ENCODE data around the gene RICTOR.

DNA sequence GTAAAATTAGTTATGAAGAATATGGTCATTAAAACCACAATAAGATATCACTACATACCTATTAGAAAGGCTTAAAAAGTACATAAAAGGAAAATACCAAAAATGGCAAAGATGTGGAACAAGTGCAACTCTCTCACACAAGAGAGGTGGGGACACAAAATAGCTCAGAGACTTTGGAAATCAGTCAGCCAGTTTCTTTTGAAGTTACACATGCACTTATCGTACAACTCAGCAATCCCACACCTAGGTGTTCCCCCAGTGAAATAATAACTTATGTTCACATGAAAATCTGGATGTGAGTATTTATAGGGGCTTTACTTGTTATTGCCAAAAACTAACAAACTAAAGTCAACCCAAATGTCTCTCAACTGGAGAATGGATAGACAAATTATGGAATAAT lies 9.8 kb upstream of the RICTOR start:
- TF ChIP-seq, protein P1, sequence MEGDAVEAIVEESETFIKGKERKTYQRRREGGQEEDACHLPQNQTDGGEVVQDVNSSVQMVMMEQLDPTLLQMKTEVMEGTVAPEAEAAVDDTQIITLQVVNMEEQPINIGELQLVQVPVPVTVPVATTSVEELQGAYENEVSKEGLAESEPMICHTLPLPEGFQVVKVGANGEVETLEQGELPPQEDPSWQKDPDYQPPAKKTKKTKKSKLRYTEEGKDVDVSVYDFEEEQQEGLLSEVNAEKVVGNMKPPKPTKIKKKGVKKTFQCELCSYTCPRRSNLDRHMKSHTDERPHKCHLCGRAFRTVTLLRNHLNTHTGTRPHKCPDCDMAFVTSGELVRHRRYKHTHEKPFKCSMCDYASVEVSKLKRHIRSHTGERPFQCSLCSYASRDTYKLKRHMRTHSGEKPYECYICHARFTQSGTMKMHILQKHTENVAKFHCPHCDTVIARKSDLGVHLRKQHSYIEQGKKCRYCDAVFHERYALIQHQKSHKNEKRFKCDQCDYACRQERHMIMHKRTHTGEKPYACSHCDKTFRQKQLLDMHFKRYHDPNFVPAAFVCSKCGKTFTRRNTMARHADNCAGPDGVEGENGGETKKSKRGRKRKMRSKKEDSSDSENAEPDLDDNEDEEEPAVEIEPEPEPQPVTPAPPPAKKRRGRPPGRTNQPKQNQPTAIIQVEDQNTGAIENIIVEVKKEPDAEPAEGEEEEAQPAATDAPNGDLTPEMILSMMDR (IDR thresholded peaks at IDR 0.05): no peak
- no peak for TF ChIP-seq POLR2A (IDR thresholded peaks at IDR 0.05)

All from esophagus squamous epithelium (tissue), 4 donors.